B cell (primary cell): ENCODE data around the gene GTF2H4.

Experiments
- CTCF ChIP-seq: fragments of 200-600 bp; IDR thresholded peaks from one replicate; pipeline ENCODE4 v1.8.0; 2022; ENCODE audit warnings: antibody characterized with exemption, mild to moderate bottlenecking
- EZH2 ChIP-seq: IDR thresholded peaks from 2 replicates; pipeline ENCODE4 v1.6.1; 2012; ENCODE audit warnings: borderline replicate concordance, low read depth, mild to moderate bottlenecking, moderate library complexity, low read length; ENCODE audit not compliant: insufficient read depth, poor library complexity, severe bottlenecking

- TF ChIP-seq CTCF (no peak), EZH2 (no peak)
Measured at GRCh38 chr6:30948811-30949210, 40.8 kb downstream of the GTF2H4 start.
